ENCODE data around the gene CLTC. TPM values are rescaled to one million over a fixed set of nuclear protein-coding genes. Genes with fewer than 3 reads are reported as not detected.
A peak's percentile ranks its signal among the peaks of the same experiment; 100 is the strongest.

The CLTC gene
- total and polyA plus RNA-seq, 2 of the 13 experiments (the other 11 are each of a cell fraction or from before 2014, with no cell fraction given), result 134 to 283 TPM

DNA sequence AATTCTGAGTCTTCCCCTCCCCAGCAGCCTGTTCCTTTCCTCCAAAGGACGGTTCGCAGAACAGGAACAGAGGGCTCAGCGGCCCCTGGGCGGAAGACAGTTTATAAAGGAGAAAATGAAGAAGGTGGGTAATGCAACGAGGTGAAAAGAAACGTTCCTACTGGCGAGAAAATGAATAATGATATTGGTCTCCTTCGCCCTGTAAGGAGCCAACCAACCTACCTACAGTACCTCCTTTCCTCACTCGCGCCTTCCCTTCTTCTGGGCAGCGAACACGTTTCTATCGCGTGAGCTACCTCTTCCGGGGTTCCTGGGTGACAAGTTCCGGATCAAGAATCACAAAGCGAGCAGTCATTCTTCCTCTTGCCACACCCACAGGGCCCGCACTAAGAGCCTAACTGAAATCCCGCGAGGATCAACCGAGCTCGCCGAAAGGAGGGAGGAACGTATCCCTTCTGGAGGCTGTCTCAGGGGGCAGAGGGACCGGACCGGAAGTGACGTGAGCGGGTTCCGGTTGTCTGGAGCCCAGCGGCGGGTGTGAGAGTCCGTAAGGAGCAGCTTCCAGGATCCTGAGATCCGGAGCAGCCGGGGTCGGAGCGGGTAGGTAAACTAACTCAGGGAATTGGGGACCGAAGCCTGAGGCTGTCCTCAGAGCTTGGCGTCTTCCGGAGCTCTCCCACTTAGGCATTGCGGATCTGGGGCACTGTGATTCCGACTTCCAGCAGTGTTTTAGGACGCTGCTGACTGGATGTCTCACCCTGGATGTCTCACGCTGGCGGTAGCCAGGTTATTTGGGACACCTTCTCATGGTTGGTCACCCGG lies 87.7 kb downstream of the CLTC start, which contains the start of the genes PTRH2 and VMP1 (continued):
- TF ChIP-seq ZNF775 (CRISPR knock-in tag; IDR thresholded peaks at IDR 0.05; ENCODE audit: borderline replicate concordance), result 0 out of 2 replicates have a peak, but pooled peaks have one; percentile 39
- TF ChIP-seq PITX1 (CRISPR knock-in tag; IDR thresholded peaks at IDR 0.05), result peak; percentile 90
- peak; percentile 92 for TF ChIP-seq ARNTL (CRISPR knock-in tag; IDR thresholded peaks at IDR 0.05)
- peak; percentile 57 for TF ChIP-seq HCFC1 (IDR thresholded peaks at IDR 0.05; ENCODE audit: low read depth, low read length)
- no peak for TF ChIP-seq SRSF1 (optimal IDR thresholded peaks at IDR 0.05; ENCODE audit: low read depth, low read length)
- peak; percentile 69; the same call in 1 of the 2 replicates for TF ChIP-seq CBX5 (CRISPR knock-in tag; IDR thresholded peaks at IDR 0.05; ENCODE audit: borderline replicate concordance)
- no peak for TF ChIP-seq ZNF841 (CRISPR knock-in tag; IDR thresholded peaks at IDR 0.05; ENCODE audit: borderline replicate concordance)
- TF ChIP-seq, protein P1, sequence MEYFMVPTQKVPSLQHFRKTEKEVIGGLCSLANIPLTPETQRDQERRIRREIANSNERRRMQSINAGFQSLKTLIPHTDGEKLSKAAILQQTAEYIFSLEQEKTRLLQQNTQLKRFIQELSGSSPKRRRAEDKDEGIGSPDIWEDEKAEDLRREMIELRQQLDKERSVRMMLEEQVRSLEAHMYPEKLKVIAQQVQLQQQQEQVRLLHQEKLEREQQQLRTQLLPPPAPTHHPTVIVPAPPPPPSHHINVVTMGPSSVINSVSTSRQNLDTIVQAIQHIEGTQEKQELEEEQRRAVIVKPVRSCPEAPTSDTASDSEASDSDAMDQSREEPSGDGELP (IDR thresholded peaks at IDR 0.05; ENCODE audit: borderline replicate concordance, low read depth), result no peak; the same call in 1 of the 2 replicates
- peak; percentile 95 for TF ChIP-seq ELF3 (CRISPR knock-in tag; IDR thresholded peaks at IDR 0.05)
- peak; percentile 55; the same call in 1 of the 2 replicates for TF ChIP-seq NAIF1 (CRISPR knock-in tag; IDR thresholded peaks at IDR 0.05; ENCODE audit: borderline replicate concordance)
- no peak for TF ChIP-seq ZNF7 (CRISPR knock-in tag; IDR thresholded peaks at IDR 0.05)
- TF ChIP-seq ZNF782 (CRISPR knock-in tag; IDR thresholded peaks at IDR 0.05; ENCODE audit: borderline replicate concordance), result no peak; the same call in 1 of the 2 replicates
- peak; percentile 73 for TF ChIP-seq MIER2 (CRISPR knock-in tag; IDR thresholded peaks at IDR 0.05)
- peak; percentile 78; the same call in 1 of the 2 replicates for TF ChIP-seq MED1 (CRISPR knock-in tag; IDR thresholded peaks at IDR 0.05)
- no peak for TF ChIP-seq TBP (CRISPR knock-in tag; IDR thresholded peaks at IDR 0.05)
- no peak for TF ChIP-seq PCBP2 (optimal IDR thresholded peaks at IDR 0.05; ENCODE audit: low read depth, low read length, poor library complexity, severe bottlenecking)
- TF ChIP-seq, protein P2, sequence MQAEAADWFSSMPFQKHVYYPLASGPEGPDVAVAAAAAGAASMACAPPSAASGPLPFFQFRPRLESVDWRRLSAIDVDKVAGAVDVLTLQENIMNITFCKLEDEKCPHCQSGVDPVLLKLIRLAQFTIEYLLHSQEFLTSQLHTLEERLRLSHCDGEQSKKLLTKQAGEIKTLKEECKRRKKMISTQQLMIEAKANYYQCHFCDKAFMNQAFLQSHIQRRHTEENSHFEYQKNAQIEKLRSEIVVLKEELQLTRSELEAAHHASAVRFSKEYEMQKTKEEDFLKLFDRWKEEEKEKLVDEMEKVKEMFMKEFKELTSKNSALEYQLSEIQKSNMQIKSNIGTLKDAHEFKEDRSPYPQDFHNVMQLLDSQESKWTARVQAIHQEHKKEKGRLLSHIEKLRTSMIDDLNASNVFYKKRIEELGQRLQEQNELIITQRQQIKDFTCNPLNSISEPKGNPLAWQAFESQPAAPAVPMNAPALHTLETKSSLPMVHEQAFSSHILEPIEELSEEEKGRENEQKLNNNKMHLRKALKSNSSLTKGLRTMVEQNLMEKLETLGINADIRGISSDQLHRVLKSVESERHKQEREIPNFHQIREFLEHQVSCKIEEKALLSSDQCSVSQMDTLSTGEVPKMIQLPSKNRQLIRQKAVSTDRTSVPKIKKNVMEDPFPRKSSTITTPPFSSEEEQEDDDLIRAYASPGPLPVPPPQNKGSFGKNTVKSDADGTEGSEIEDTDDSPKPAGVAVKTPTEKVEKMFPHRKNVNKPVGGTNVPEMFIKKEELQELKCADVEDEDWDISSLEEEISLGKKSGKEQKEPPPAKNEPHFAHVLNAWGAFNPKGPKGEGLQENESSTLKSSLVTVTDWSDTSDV (CRISPR knock-in tag; IDR thresholded peaks at IDR 0.05), result peak; percentile 58; the same call in 1 of the 2 replicates
- 0 out of 2 replicates have a peak, but pooled peaks have one; percentile 12 for TF ChIP-seq SRF (IDR thresholded peaks at IDR 0.05; ENCODE audit: low read depth, low read length)
- peak; percentile 88 for TF ChIP-seq RXRB (CRISPR knock-in tag; IDR thresholded peaks at IDR 0.05; ENCODE audit: borderline replicate concordance)
- TF ChIP-seq, protein P3, sequence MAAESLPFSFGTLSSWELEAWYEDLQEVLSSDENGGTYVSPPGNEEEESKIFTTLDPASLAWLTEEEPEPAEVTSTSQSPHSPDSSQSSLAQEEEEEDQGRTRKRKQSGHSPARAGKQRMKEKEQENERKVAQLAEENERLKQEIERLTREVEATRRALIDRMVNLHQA (CRISPR knock-in tag; IDR thresholded peaks at IDR 0.05), result no peak; the same call in 1 of the 2 replicates
- peak; percentile 73 for TF ChIP-seq RBFOX2 (IDR thresholded peaks at IDR 0.05; ENCODE audit: low read depth, low read length)
- TF ChIP-seq TOE1 (CRISPR knock-in tag; IDR thresholded peaks at IDR 0.05), result peak; percentile 71; the same call in 1 of the 2 replicates
- TF ChIP-seq SP1 (IDR thresholded peaks at IDR 0.05), result no peak
- peak; percentile 40; the same call in 1 of the 2 replicates for TF ChIP-seq SP1 (CRISPR knock-in tag; IDR thresholded peaks at IDR 0.05)
- TF ChIP-seq ZNF230 (CRISPR knock-in tag; IDR thresholded peaks at IDR 0.05), result 0 out of 2 replicates have a peak, but pooled peaks have one; percentile 20
- TF ChIP-seq, protein P4, sequence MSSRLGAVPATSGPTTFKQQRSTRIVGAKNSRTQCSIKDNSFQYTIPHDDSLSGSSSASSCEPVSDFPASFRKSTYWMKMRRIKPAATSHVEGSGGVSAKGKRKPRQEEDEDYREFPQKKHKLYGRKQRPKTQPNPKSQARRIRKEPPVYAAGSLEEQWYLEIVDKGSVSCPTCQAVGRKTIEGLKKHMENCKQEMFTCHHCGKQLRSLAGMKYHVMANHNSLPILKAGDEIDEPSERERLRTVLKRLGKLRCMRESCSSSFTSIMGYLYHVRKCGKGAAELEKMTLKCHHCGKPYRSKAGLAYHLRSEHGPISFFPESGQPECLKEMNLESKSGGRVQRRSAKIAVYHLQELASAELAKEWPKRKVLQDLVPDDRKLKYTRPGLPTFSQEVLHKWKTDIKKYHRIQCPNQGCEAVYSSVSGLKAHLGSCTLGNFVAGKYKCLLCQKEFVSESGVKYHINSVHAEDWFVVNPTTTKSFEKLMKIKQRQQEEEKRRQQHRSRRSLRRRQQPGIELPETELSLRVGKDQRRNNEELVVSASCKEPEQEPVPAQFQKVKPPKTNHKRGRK (CRISPR knock-in tag; IDR thresholded peaks at IDR 0.05), result no peak
